RWPE2 (cell line): ENCODE measurements around the gene TK1.
A peak's percentile ranks its signal among the peaks of the same experiment; 100 is the strongest.

Source experiments
- ATAC-seq: fragments of 200-7000 bp; cut with Tn5 transposase; 3 replicates; pipeline ENCODE4 v1.9.1; 2021; ENCODE audit warnings: low read depth
- DNase-seq: peaks from one replicate; pipeline ENCODE4 v3.0.0-alpha.2; 2020; ENCODE audit warnings: low spot score
- H3K27ac ChIP-seq: fragments of 450-650 bp; 2 replicates; pipeline ENCODE4 v1.5.1; 2017; ENCODE audit warnings: mild to moderate bottlenecking; ENCODE audit not compliant: poor library complexity, severe bottlenecking
- H3K27me3 ChIP-seq: fragments of 250-450 bp; sonication (Bioruptor Pico); 2 replicates; pipeline ENCODE4 v1.5.1; 2021; ENCODE audit warnings: mild to moderate bottlenecking, moderate library complexity; ENCODE audit not compliant: insufficient read depth, poor library complexity, severe bottlenecking
- H3K36me3 ChIP-seq: fragments of 250-450 bp; sonication (Bioruptor Pico); 2 replicates; pipeline ENCODE4 v1.5.1; 2020; ENCODE audit warnings: low read depth, mild to moderate bottlenecking, moderate library complexity
- H3K4me1 ChIP-seq: fragments of 250-450 bp; sonication (Bioruptor Pico); 2 replicates; pipeline ENCODE4 v1.5.1; 2021; ENCODE audit warnings: mild to moderate bottlenecking, moderate library complexity; ENCODE audit not compliant: insufficient read depth, poor library complexity, severe bottlenecking
- H3K4me3 ChIP-seq: fragments of 250-450 bp; sonication (Bioruptor Pico); 2 replicates; pipeline ENCODE4 v1.5.1; 2021; ENCODE audit warnings: mild to moderate bottlenecking, moderate library complexity; ENCODE audit not compliant: severe bottlenecking
- H3K9me3 ChIP-seq: fragments of 250-450 bp; sonication (Bioruptor Pico); 2 replicates; pipeline ENCODE4 v1.5.1; 2021; ENCODE audit warnings: mild to moderate bottlenecking, moderate library complexity; ENCODE audit not compliant: severe bottlenecking
- TF ChIP-seq, protein P1 (sequence below): fragments of 450-650 bp; IDR thresholded peaks from one replicate; pipeline ENCODE4 v1.5.1; 2017; ENCODE audit warnings: mild to moderate bottlenecking, moderate library complexity; ENCODE audit not compliant: poor library complexity, severe bottlenecking

TK1 gene

DNA sequence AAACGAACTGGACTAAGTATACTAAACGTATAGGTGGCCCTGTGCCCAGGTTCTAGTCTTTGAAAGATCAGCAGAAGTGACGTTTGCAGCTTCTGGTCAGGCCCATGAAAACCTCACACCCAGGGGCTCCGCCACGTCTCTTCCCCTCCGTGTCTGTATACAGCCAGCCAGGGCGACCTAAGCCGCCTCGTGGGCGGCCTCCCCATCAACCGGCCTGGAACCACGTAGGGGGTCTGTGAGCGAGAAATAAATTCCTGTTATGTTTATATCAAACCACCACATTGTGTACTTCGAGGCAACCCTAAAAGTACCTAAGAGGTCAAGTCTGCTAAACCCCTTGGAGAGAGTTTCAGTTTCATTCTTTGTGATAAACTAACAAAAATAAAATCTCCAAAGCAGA, 6.8 kb downstream of the TK1 start:
- H3K9me3 ChIP-seq: no peaks in the 10 kb centered on the region

DNA sequence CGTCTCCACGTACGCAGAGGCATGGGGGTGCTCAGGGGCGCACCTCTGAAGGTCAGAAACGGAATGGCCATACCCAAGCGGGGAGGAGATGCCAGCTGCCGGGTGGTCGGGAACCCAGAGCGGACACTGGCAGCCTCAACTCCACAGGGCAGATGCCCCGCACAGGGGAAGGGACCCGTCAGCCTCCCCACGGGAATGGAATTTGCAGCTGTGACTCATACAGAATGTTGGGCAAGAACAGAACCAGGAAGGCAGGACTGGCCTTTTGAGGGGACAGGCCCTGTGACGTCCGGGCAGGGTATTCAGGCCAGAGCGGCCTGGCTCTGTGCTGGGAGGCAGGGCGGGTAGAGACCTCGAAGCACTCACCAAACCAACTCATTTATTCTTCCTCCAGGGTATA, 7.5 kb downstream of the TK1 start:
- no peak for DNase-seq

More for the DNA sequence above, 6.8 kb downstream of the TK1 start:
- no peak overlapping the region for H3K27ac ChIP-seq
- TF ChIP-seq, protein P1, sequence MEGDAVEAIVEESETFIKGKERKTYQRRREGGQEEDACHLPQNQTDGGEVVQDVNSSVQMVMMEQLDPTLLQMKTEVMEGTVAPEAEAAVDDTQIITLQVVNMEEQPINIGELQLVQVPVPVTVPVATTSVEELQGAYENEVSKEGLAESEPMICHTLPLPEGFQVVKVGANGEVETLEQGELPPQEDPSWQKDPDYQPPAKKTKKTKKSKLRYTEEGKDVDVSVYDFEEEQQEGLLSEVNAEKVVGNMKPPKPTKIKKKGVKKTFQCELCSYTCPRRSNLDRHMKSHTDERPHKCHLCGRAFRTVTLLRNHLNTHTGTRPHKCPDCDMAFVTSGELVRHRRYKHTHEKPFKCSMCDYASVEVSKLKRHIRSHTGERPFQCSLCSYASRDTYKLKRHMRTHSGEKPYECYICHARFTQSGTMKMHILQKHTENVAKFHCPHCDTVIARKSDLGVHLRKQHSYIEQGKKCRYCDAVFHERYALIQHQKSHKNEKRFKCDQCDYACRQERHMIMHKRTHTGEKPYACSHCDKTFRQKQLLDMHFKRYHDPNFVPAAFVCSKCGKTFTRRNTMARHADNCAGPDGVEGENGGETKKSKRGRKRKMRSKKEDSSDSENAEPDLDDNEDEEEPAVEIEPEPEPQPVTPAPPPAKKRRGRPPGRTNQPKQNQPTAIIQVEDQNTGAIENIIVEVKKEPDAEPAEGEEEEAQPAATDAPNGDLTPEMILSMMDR: no peak
- no peak overlapping the region for H3K4me3 ChIP-seq
- H3K27me3 ChIP-seq: no peaks in the 10 kb centered on the region
- no peak for ATAC-seq
- peaks cover 6% of the 10 kb centered on the region for H3K4me1 ChIP-seq
- peaks cover 90% of the 10 kb centered on the region for H3K36me3 ChIP-seq
- DNase-seq: no peak

DNA sequence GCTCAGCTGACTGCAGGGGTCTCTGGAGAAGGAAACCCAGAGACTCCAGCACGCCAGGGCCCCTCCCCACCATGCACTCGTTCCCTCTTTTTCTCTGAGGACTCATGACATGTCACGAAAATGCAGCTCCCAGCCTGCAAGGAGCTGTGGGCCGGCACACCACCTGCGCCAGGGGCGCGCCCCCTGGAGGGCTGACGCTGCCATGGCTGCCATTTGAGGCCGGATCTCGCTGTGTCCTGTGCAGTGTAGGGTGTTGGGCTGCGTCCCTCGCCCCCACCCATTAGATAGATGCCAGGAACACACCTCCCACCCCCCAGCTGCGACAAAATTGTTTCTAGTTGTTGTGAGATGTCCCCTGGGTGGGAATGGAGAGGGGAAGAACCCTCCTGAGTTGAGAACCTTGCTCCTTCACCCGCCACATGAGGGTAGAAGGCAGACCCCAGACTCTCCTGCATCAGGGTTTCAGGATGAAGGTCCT, 10.3 kb downstream of the TK1 start:
- Histone ChIP-seq H3K27me3 (no peaks in the 10 kb centered on the region), H3K4me1 (peaks cover 7% of the 10 kb centered on the region), H3K9me3 (no peaks in the 10 kb centered on the region), H3K4me3 (no peak overlapping the region), H3K27ac (no peak overlapping the region), H3K36me3 (peaks cover 86% of the 10 kb centered on the region)
- DNase-seq (no peak), ATAC-seq (peak; percentile 49)
- TF ChIP-seq, protein P1: peak; percentile 86

More for the DNA sequence above, 7.5 kb downstream of the TK1 start:
- peaks cover 3% of the 10 kb centered on the region for H3K4me1 ChIP-seq
- peaks cover 90% of the 10 kb centered on the region for H3K36me3 ChIP-seq
- no peaks in the 10 kb centered on the region for H3K27me3 ChIP-seq
- no peaks in the 10 kb centered on the region for H3K9me3 ChIP-seq
- ATAC-seq: peak; percentile 44
- no peak overlapping the region for H3K4me3 ChIP-seq
- no peak overlapping the region for H3K27ac ChIP-seq
- TF ChIP-seq, protein P1: no peak

DNA sequence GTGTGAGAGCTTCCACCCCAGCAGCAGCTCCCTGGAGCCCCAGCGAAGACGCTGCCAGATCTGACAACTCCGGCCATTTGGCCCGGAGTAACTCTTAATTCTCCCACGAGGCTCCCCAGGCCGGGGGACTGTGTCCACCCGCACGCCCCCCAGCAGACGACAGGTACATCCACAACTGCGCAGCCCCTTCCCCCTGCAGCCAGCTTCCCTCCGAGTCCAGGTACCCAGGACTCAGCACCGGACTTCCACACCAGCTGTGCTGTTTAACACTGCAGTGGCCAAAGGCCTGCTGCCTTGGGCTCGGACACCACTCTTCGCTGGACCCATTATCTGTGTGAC, 11.2 kb downstream of the TK1 start:
- Histone ChIP-seq H3K4me1 (peaks cover 7% of the 10 kb centered on the region), H3K27ac (no peak overlapping the region), H3K27me3 (no peaks in the 10 kb centered on the region), H3K9me3 (no peaks in the 10 kb centered on the region), H3K4me3 (no peak overlapping the region), H3K36me3 (peaks cover 90% of the 10 kb centered on the region)
- DNase-seq (no peak), ATAC-seq (no peak)
- TF ChIP-seq, protein P1: no peak

DNA sequence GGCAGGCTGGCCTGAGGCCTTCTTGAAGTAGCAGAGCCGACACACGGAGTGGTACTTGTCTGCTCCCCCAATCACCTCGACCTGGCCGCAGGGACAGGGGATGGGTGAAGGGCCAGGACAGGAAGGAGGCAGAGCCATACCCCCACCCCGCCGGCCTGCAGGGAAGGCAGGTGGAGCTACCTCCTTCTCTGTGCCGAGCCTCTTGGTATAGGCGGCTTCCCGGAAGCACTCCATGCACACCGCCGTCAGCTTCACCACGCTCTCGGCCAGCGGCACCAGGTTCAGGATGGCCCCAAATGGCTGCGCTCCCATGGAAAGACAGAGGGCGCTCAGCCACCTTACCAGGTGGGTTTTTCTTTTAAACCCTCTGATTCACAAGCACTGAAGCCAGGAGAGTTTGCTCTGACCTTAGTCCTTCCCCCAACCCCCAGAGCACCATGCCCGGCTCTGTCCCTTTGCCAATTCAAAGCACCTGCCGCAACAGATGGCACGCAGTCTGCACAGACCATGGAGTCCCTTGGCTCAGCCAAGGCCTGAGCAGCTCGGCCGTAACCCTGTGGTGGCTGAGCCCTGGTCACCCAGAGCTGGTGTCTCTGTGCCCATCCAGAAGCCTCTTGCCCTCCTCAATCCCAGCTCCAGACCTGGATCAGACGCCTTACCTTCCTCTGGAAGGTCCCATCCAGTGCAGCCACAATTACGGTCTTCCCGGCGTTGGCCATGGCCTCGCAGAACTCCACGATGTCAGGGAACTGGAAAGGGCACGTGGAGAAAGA, 11.8 kb downstream of the TK1 start:
- H3K36me3 ChIP-seq: peaks cover 86% of the 10 kb centered on the region
- peak overlapping the region; percentile 12 for H3K27ac ChIP-seq
- H3K4me3 ChIP-seq: no peak overlapping the region
- DNase-seq: no peak
- no peaks in the 10 kb centered on the region for H3K9me3 ChIP-seq
- no peak for ATAC-seq
- TF ChIP-seq, protein P1: peak; percentile 22
- no peaks in the 10 kb centered on the region for H3K27me3 ChIP-seq
- H3K4me1 ChIP-seq: peaks cover 7% of the 10 kb centered on the region
